PC-3 (cell line): ENCODE measurements around the gene ADARB2. TPM values are rescaled to one million over a fixed set of nuclear protein-coding genes. Genes with fewer than 3 reads are reported as not detected.

ENCODE experiments used
- ATAC-seq: fragments of 200-7000 bp; cut with Tn5 transposase; 2 replicates; pipeline ENCODE4 v1.9.1; 2020; ENCODE audit warnings: mild to moderate bottlenecking, moderate library complexity
- BruUV-seq: library from RNA; stranded (reverse); fragments of 400-500 nt; replicated peaks from 2 replicates; lab custom pipeline; 2021; lab: Mats Ljungman, UMichigan
- CTCF ChIA-PET: fragments of 300-600 bp; sonication (Branson Sonifier 250); formaldehyde crosslinking; loops from one replicate; lab custom pipeline; 2022; ENCODE audit warnings: antibody characterized with exemption; lab: Charles Lee
- POLR2A ChIA-PET: fragments of 300-600 bp; sonication (Branson Sonifier 250); formaldehyde crosslinking; loops from one replicate; lab custom pipeline; 2022; ENCODE audit warnings: antibody characterized with exemption; ENCODE audit not compliant: unreplicated experiment; lab: Charles Lee
- DNase-seq: peaks from one replicate; pipeline ENCODE4 v3.0.0-alpha.2; 2015
- H2AFZ ChIP-seq: fragments of 300-600 bp; sonication (generic); 2 replicates; pipeline ENCODE4 v1.6.0; 2016; ENCODE audit warnings: antibody characterized with exemption, low read length
- H3F3A ChIP-seq: fragments of 300-600 bp; sonication (generic); one replicate; pipeline ENCODE4 v1.6.0; 2017; ENCODE audit warnings: antibody characterized with exemption, low read length, control low read depth, mild to moderate bottlenecking; ENCODE audit not compliant: unreplicated experiment
- H3K27ac ChIP-seq: fragments of 300-600 bp; sonication (generic); 2 replicates; pipeline ENCODE4 v1.5.1; 2016; ENCODE audit warnings: mild to moderate bottlenecking, low read length
- H3K27me3 ChIP-seq: fragments of 300-600 bp; sonication (generic); 2 replicates; pipeline ENCODE4 v1.6.1; 2016; ENCODE audit warnings: low read length, mixed read lengths
- H3K36me3 ChIP-seq: fragments of 300-600 bp; sonication (generic); 2 replicates; pipeline ENCODE4 v1.6.1; 2016; ENCODE audit warnings: low read depth, mixed run types, low read length, mixed read lengths
- H3K4me1 ChIP-seq: fragments of 300-600 bp; sonication (generic); 2 replicates; pipeline ENCODE4 v1.5.1; 2016; ENCODE audit warnings: low read length; ENCODE audit not compliant: insufficient read depth
- H3K4me2 ChIP-seq: fragments of 300-600 bp; sonication (generic); 2 replicates; pipeline ENCODE4 v1.6.0; 2016; ENCODE audit warnings: low read length
- H3K4me3 ChIP-seq: fragments of 300-600 bp; sonication (generic); 2 replicates; pipeline ENCODE4 v1.5.1; 2016; ENCODE audit warnings: mild to moderate bottlenecking, low read length, mixed read lengths
- H3K79me2 ChIP-seq: fragments of 300-600 bp; sonication (generic); 2 replicates; pipeline ENCODE4 v1.6.1; 2017; ENCODE audit warnings: low read length, mixed read lengths
- H3K9ac ChIP-seq: fragments of 300-600 bp; sonication (generic); 2 replicates; pipeline ENCODE4 v1.6.0; 2016; ENCODE audit warnings: mild to moderate bottlenecking, low read length
- H3K9me2 ChIP-seq: fragments of 300-600 bp; sonication (generic); replicated peaks from 2 replicates; pipeline ENCODE4 v1.6.1; 2016; ENCODE audit warnings: mixed run types, low read length, mixed read lengths
- H3K9me3 ChIP-seq: fragments of 300-600 bp; sonication (generic); 2 replicates; pipeline ENCODE4 v1.6.1; 2016; ENCODE audit warnings: low read length, mixed read lengths
- H4K20me1 ChIP-seq: fragments of 300-600 bp; sonication (generic); 2 replicates; pipeline ENCODE4 v1.6.1; 2016; ENCODE audit warnings: low read length, mixed read lengths
- CTCF ChIP-seq: fragments of 300-600 bp; sonication (generic); conservative IDR thresholded peaks from 2 replicates; pipeline ENCODE4 v1.5.1; 2017; ENCODE audit warnings: antibody characterized with exemption, low read depth, mild to moderate bottlenecking, low read length
- EZH2 ChIP-seq: fragments of 300-600 bp; sonication (generic); IDR thresholded peaks from one replicate; pipeline ENCODE4 v1.6.1; 2017; ENCODE audit warnings: antibody characterized with exemption, mild to moderate bottlenecking, low read length; ENCODE audit not compliant: unreplicated experiment
- EZH2phosphoT487 ChIP-seq: fragments of 300-600 bp; sonication (generic); IDR thresholded peaks from 2 replicates; pipeline ENCODE4 v1.6.1; 2018; ENCODE audit warnings: mild to moderate bottlenecking, antibody characterized with exemption, low read length, borderline replicate concordance
- intact Hi-C: fragments of 100-400 bp; cut with micrococcal nuclease; formaldehyde crosslinking; loops from 2 replicates; pipeline ENCODE4 v1.9.0; 2023
- total RNA-seq: library from RNA; depleted of rRNA; stranded (reverse); fragments of >200 nt; gene quantifications from 2 replicates; pipeline ENCODE4 v1.2.3, GENCODE V29; 2014

ADARB2 gene
- total RNA-seq, 1 experiment from 2014 or later = not detected

- H3K9me3 ChIP-seq = no peaks in the 10 kb centered on the region
- no peaks in the 10 kb centered on the region for H3F3A ChIP-seq
- no peaks in the 10 kb centered on the region for H3K36me3 ChIP-seq
- no peak overlapping the region for H3K27ac ChIP-seq
- TF ChIP-seq EZH2phosphoT487 (no peak), EZH2 (no peak), CTCF (no peak)
- no peak overlapping the region for H2AFZ ChIP-seq
- H3K4me3 ChIP-seq = no peak overlapping the region
- intact Hi-C loops = no loop called here
- DNase-seq = no peak
- no peaks in the 10 kb centered on the region for H3K4me1 ChIP-seq
- no peaks in the 10 kb centered on the region for H4K20me1 ChIP-seq
- H3K4me2 ChIP-seq = no peak overlapping the region
- CTCF ChIA-PET = no interaction called here
- H3K79me2 ChIP-seq = no peaks in the 10 kb centered on the region
- no peak for ATAC-seq
- no peaks in the 10 kb centered on the region for H3K27me3 ChIP-seq
- no peaks in the 10 kb centered on the region for H3K9me2 ChIP-seq
- POLR2A ChIA-PET = no interaction called here
- no peak overlapping the region for H3K9ac ChIP-seq
- no TSS peak for BruUV-seq
These were observed 186.7 kb downstream of the ADARB2 start for GRCh38 chr10:1550616-1551015.

GRCh38 chr10:1550291-1550595 is 187.1 kb downstream of the ADARB2 start:
- CTCF ChIA-PET = no interaction called here
- no TSS peak for BruUV-seq
- H3K9me3 ChIP-seq = no peaks in the 10 kb centered on the region
- no peaks in the 10 kb centered on the region for H4K20me1 ChIP-seq
- H3K4me3 ChIP-seq = no peak overlapping the region
- DNase-seq = no peak
- no peak overlapping the region for H3K27ac ChIP-seq
- H3K79me2 ChIP-seq = no peaks in the 10 kb centered on the region
- TF ChIP-seq EZH2 (no peak), EZH2phosphoT487 (no peak), CTCF (no peak)
- ATAC-seq = no peak
- no peaks in the 10 kb centered on the region for H3F3A ChIP-seq
- no peaks in the 10 kb centered on the region for H3K27me3 ChIP-seq
- no peaks in the 10 kb centered on the region for H3K4me1 ChIP-seq
- H3K9me2 ChIP-seq = no peaks in the 10 kb centered on the region
- no peaks in the 10 kb centered on the region for H3K36me3 ChIP-seq
- intact Hi-C loops = no loop called here
- no peak overlapping the region for H3K4me2 ChIP-seq
- H2AFZ ChIP-seq = no peak overlapping the region
- POLR2A ChIA-PET = no interaction called here
- H3K9ac ChIP-seq = no peak overlapping the region

- no peaks in the 10 kb centered on the region for H4K20me1 ChIP-seq
- POLR2A ChIA-PET = no interaction called here
- H3K4me2 ChIP-seq = no peak overlapping the region
- no peaks in the 10 kb centered on the region for H3K9me3 ChIP-seq
- no peaks in the 10 kb centered on the region for H3K9me2 ChIP-seq
- H3K79me2 ChIP-seq = no peaks in the 10 kb centered on the region
- BruUV-seq = no TSS peak
- no peaks in the 10 kb centered on the region for H3F3A ChIP-seq
- no peak overlapping the region for H2AFZ ChIP-seq
- no peaks in the 10 kb centered on the region for H3K4me1 ChIP-seq
- DNase-seq = no peak
- TF ChIP-seq EZH2 = no peak
- no peak overlapping the region for H3K9ac ChIP-seq
- H3K27ac ChIP-seq = no peak overlapping the region
- no peaks in the 10 kb centered on the region for H3K27me3 ChIP-seq
- no peaks in the 10 kb centered on the region for H3K36me3 ChIP-seq
- intact Hi-C loops = no loop called here
- CTCF ChIA-PET = no interaction called here
- no peak for ATAC-seq
- no peak overlapping the region for H3K4me3 ChIP-seq
These were observed 187.6 kb downstream of the ADARB2 start for GRCh38 chr10:1549591-1550290.
